Spleen (tissue), 11 donors: ENCODE measurements around the gene TPK1. TPM values are rescaled to one million over a fixed set of nuclear protein-coding genes. Genes with fewer than 3 reads are reported as not detected.

Source experiments
- DNase-seq: peaks from one replicate; pipeline ENCODE4 v3.0.0-alpha.2; 2020
- H3K27ac ChIP-seq, 8 donors: fragments of 200-600 bp; sonication (generic) in 7 of 8; 1 replicate in 4 of 8; 2 replicates in 4 of 8; pipeline versions ENCODE4 v1.5.0 to v1.8.0; 2016 to 2021; ENCODE audit warnings: inconsistent platforms in 4 of 8, mild to moderate bottlenecking in 4 of 8, moderate library complexity in 1 of 8
- H3K27me3 ChIP-seq, 7 donors: fragments of 200-600 bp; sonication (generic) in 6 of 7; replicated peaks in 1 of 7; 1 replicate in 4 of 7; 2 replicates in 3 of 7; pipeline versions ENCODE4 v1.5.0 to v1.8.0; 2016 to 2021; ENCODE audit warnings: inconsistent platforms in 3 of 7, mild to moderate bottlenecking in 1 of 7
- H3K36me3 ChIP-seq, 6 donors: fragments of 200-600 bp; sonication (generic) in 5 of 6; 1 replicate in 4 of 6; 2 replicates in 2 of 6; pipeline versions ENCODE4 v1.5.0 to v1.8.0; 2016 to 2021; ENCODE audit warnings: inconsistent platforms in 2 of 6
- H3K4me1 ChIP-seq, 6 donors: fragments of 200-600 bp; sonication (generic) in 5 of 6; 1 replicate in 3 of 6; 2 replicates in 3 of 6; pipeline versions ENCODE4 v1.5.0 to v1.8.0; 2016 to 2021; ENCODE audit warnings: inconsistent platforms in 3 of 6
- H3K4me3 ChIP-seq, 8 donors: fragments of 200-600 bp; sonication (generic) in 7 of 8; 1 replicate in 4 of 8; 2 replicates in 4 of 8; pipeline versions ENCODE4 v1.5.0 to v1.8.0; 2016 to 2021; ENCODE audit warnings: inconsistent platforms in 4 of 8, mild to moderate bottlenecking in 4 of 8, moderate library complexity in 2 of 8
- H3K9me3 ChIP-seq, 8 donors: fragments of 200-600 bp; sonication (generic) in 7 of 8; 1 replicate in 4 of 8; 2 replicates in 4 of 8; pipeline versions ENCODE4 v1.5.0 to v1.8.0; 2016 to 2021; ENCODE audit warnings: inconsistent platforms in 4 of 8
- POLR2A ChIP-seq, 3 donors: fragments of 450-650 bp; IDR thresholded peaks; one replicate each; pipeline ENCODE4 v1.5.1; 2017; ENCODE audit warnings: antibody characterized with exemption in 3 of 3, mild to moderate bottlenecking in 1 of 3
- POLR2AphosphoS5 ChIP-seq, 3 donors: sonication (generic); formaldehyde crosslinking; IDR thresholded peaks; one replicate each; pipeline ENCODE4 v1.5.1; 2017; ENCODE audit warnings: antibody characterized with exemption in 3 of 3
- WGBS, 5 donors: extraction: QIAGEN DNeasy Blood & Tissue Kit in 3 of 5; methylation state at CpG; one replicate each; pipeline versions ENCODE4 v1.1.5 to v1.1.7; 2013 to 2018; 5-methylcytosine and 5-hydroxymethylcytosine counted together
- intact Hi-C: fragments of 100-400 bp; cut with DNase I; formaldehyde crosslinking; loops from one replicate; pipeline ENCODE4 v1.15.0; 2023; ENCODE audit warnings: low total_unique reads
- polyA plus RNA-seq, 3 donors: library from polyadenylated mRNA; stranded (reverse); fragments of 200-250 nt; gene quantifications; one replicate each; pipeline ENCODE4 v1.2.1, GENCODE V29; 2013
- total RNA-seq, 7 donors: library from RNA; depleted of rRNA in 3 of 7; stranded (reverse); fragments of >200 nt in 3 of 7; fragmentation: NEBNext Ultra II Directional in 4 of 7; extraction: Animal tissue kit (Norgen Biotek cat#: 25700) in 4 of 7; gene quantifications; one replicate each; pipeline versions ENCODE4 v1.1.0 to v1.2.1, GENCODE V29; 2016 to 2021
- TF ChIP-seq, protein P1 (sequence below), 11 experiments: fragments of 200-600 bp in 7 of 11; fragments of 450-650 bp in 4 of 11; sonication (generic) in 4 of 11; IDR thresholded peaks in 8 of 11; conservative IDR thresholded peaks in 3 of 11; 1 replicate in 7 of 11; 2 replicates in 4 of 11; pipeline versions ENCODE4 v1.4.0 to v1.8.0; 2016 to 2021; ENCODE audit warnings: antibody characterized with exemption in 11 of 11, inconsistent platforms in 4 of 11, mild to moderate bottlenecking in 1 of 11
- donor health status: healthy with polysubstance abuse.
- donor health status: DM: no; HTN: no; CAD: no; lungs with moderate emphysema.
- donor health status: DM: no; HTN: no; CAD: no.
- donor health status: Bipolar disorder and iron deficiency.
- donor health status: healthy.
- donor health status: DM: no; HTN: no; CAD: no.
- donor health status: DM: yes; HTN: yes; CAD: no.

Gene TPK1
- total and polyA plus RNA-seq, 10 donors: 8.9 to 30.2 (median 17.8) TPM

DNA sequence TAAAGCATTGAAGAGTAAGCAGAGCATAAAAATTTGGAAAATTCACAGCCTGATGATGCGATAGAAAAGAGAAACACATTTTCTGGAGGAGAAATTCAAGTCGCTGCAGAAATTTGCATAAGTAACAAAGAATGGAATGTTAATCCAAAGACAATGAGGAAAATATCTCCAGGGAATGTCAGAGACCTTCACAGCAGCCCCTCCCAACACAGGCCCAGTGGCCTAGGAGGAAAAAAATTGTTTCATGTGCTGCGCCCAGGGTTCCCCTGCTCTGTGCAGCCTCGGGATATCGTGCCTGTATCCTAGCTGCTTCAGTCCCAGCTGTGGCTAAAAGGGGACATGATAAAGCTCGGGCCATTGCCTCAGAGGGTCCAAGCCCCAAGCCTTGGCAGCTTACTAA lies 206.8 kb downstream of the TPK1 start:
- Histone ChIP-seq H3K4me3 (no peak overlapping the region), H3K27ac (no peak overlapping the region), H3K4me1 (no peaks in the 10 kb centered on the region), H3K27me3 (no peaks in the 10 kb centered on the region), H3K36me3 (no peaks in the 10 kb centered on the region), H3K9me3 (peaks cover 0 to 16% (median 9%) of the 10 kb centered on the region in 8 donors)
- WGBS, 5 donors: 84 to 93% (median 91%) methylated on average over 6 of the region's 6 CpGs
- no peak for DNase-seq
- intact Hi-C loops: no loop called here
- TF ChIP-seq, protein P1, sequence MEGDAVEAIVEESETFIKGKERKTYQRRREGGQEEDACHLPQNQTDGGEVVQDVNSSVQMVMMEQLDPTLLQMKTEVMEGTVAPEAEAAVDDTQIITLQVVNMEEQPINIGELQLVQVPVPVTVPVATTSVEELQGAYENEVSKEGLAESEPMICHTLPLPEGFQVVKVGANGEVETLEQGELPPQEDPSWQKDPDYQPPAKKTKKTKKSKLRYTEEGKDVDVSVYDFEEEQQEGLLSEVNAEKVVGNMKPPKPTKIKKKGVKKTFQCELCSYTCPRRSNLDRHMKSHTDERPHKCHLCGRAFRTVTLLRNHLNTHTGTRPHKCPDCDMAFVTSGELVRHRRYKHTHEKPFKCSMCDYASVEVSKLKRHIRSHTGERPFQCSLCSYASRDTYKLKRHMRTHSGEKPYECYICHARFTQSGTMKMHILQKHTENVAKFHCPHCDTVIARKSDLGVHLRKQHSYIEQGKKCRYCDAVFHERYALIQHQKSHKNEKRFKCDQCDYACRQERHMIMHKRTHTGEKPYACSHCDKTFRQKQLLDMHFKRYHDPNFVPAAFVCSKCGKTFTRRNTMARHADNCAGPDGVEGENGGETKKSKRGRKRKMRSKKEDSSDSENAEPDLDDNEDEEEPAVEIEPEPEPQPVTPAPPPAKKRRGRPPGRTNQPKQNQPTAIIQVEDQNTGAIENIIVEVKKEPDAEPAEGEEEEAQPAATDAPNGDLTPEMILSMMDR (IDR thresholded peaks at IDR 0.05 in 8 of 11, conservative IDR thresholded peaks at IDR 0.05 in 3 of 11): no peak
- no peak for TF ChIP-seq POLR2A (IDR thresholded peaks at IDR 0.05)
- no peak for TF ChIP-seq POLR2AphosphoS5 (IDR thresholded peaks at IDR 0.05)

DNA sequence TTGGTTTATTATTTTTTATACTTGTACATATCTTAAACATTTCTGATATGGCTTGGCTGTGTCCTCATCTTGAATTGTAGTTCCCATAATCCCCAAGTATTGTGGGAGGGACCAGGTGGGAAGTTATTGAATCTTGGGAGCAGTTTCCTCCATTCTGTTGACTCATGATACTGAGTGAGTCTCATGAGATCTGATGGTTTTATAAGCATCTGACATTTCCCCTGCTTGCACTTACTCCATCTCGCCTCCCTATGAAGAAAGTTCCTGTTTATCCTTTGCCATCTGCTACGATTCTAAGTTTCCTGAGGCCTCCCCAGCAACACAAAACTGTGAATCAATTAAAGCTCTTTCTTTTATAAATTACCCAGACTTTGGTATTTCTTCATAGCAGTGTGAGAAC lies 207.7 kb downstream of the TPK1 start:
- Histone ChIP-seq H3K9me3 (peaks cover 0 to 16% (median 9%) of the 10 kb centered on the region in 8 donors), H3K4me3 (no peak overlapping the region), H3K36me3 (no peaks in the 10 kb centered on the region), H3K4me1 (no peaks in the 10 kb centered on the region), H3K27ac (no peak overlapping the region), H3K27me3 (no peaks in the 10 kb centered on the region)
- 38 to 52% (median 46%) methylated on average over 2 of the region's 2 CpGs for WGBS, 5 donors
- TF ChIP-seq, protein P1 (IDR thresholded peaks at IDR 0.05 in 8 of 11, conservative IDR thresholded peaks at IDR 0.05 in 3 of 11): no peak
- TF ChIP-seq POLR2AphosphoS5 (IDR thresholded peaks at IDR 0.05) (no peak), POLR2A (IDR thresholded peaks at IDR 0.05) (no peak)
- intact Hi-C loops: no loop called here
- no peak for DNase-seq

DNA sequence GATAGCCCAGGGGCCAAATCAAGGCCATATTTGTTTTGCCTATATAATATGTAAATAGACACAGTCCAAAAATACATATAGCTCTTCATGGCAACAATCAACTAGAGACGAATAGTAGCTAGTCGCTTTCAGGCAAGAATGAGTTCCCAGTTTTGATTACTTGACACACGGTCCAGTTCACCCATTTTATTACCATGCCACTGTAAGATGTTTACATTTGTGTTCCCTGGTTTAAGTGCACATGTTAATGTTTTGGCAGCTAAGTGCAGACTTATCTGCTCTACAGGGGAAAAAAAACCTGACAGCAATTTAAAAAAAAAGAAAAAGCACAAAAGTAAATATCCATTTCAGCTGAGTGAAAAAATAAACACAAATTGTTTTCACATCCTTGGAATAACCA lies 213.1 kb downstream of the TPK1 start:
- no peak overlapping the region for H3K4me3 ChIP-seq
- 73 to 88% (median 83%) methylated on average over 3 of the region's 3 CpGs for WGBS, 5 donors
- H3K27ac ChIP-seq: no peak overlapping the region
- intact Hi-C loops: no loop called here
- peaks cover 0 to 40% (median 0%) of the 10 kb centered on the region in 6 donors for H3K36me3 ChIP-seq
- no peaks in the 10 kb centered on the region for H3K27me3 ChIP-seq
- peaks cover 0 to 22% (median 8%) of the 10 kb centered on the region in 8 donors for H3K9me3 ChIP-seq
- TF ChIP-seq POLR2AphosphoS5 (IDR thresholded peaks at IDR 0.05) (no peak), POLR2A (IDR thresholded peaks at IDR 0.05) (no peak)
- TF ChIP-seq, protein P1 (IDR thresholded peaks at IDR 0.05 in 8 of 11, conservative IDR thresholded peaks at IDR 0.05 in 3 of 11): no peak
- no peaks in the 10 kb centered on the region for H3K4me1 ChIP-seq
- no peak for DNase-seq

DNA sequence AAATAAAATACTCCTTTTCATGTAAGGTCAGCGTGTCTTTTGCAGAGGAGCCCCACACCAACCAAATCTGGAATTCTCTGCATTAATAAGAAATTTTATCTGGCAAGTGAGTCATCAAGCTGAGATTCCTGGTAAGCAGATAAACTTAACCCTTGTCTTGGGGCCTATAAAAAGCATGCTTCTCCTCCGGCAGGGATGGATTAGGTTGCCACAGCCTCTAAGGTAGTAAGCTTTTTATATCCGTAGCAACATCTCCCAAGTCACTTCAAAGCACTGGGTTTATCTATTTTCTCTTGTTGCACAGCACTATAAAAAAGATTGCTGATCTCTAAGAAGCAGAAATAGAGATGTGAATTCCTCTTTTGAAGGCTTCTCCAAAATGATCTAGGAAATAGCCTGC lies 229.6 kb downstream of the TPK1 start:
- no peak overlapping the region for H3K27ac ChIP-seq
- no peaks in the 10 kb centered on the region for H3K4me1 ChIP-seq
- no peaks in the 10 kb centered on the region for H3K9me3 ChIP-seq
- no peak overlapping the region for H3K4me3 ChIP-seq
- intact Hi-C loops: no loop called here
- TF ChIP-seq POLR2AphosphoS5 (IDR thresholded peaks at IDR 0.05): no peak
- TF ChIP-seq POLR2A (IDR thresholded peaks at IDR 0.05): no peak
- TF ChIP-seq, protein P1 (IDR thresholded peaks at IDR 0.05 in 8 of 11, conservative IDR thresholded peaks at IDR 0.05 in 3 of 11): no peak
- no peak for DNase-seq
- 73 to 95% (median 94%) methylated on average over 3 of the region's 3 CpGs for WGBS, 5 donors
- no peaks in the 10 kb centered on the region for H3K27me3 ChIP-seq
- peaks cover 0 to 14% (median 0%) of the 10 kb centered on the region in 6 donors for H3K36me3 ChIP-seq
